Central memory CD8-positive, alpha-beta T cell (primary cell): ENCODE data around the gene HOXB3.

Source experiments
- ATAC-seq: fragments of 150-1000 bp; cut with Tn5 transposase; replicated peaks from 2 replicates; pipeline ENCODE4 v1.10.0; 2022; ENCODE audit warnings: mild to moderate bottlenecking, moderate FRiP score, moderate number of reproducible peaks; ENCODE audit not compliant: poor library complexity, severe bottlenecking; ENCODE audit errors: extremely low read depth
- DNase-seq, 2 donors: peaks; one replicate each; pipeline ENCODE4 v3.0.0; 2021; ENCODE audit warnings: low spot score in 2 of 2
- H3K27ac Mint-ChIP-seq: one replicate; pipeline ENCODE4 v1.8.0; 2022; ENCODE audit warnings: low read depth, mild to moderate bottlenecking, moderate library complexity, mixed read lengths
- H3K27me3 Mint-ChIP-seq: one replicate; pipeline ENCODE4 v1.8.0; 2022; ENCODE audit warnings: mixed read lengths
- H3K36me3 Mint-ChIP-seq: one replicate; pipeline ENCODE4 v1.8.0; 2022; ENCODE audit warnings: mild to moderate bottlenecking, moderate library complexity, mixed read lengths; ENCODE audit not compliant: insufficient read depth
- H3K4me1 Mint-ChIP-seq: one replicate; pipeline ENCODE4 v1.8.0; 2022; ENCODE audit warnings: mixed read lengths
- H3K4me3 Mint-ChIP-seq: one replicate; pipeline ENCODE4 v1.8.0; 2022; ENCODE audit warnings: mild to moderate bottlenecking, moderate library complexity, mixed read lengths
- H3K9me3 Mint-ChIP-seq: one replicate; pipeline ENCODE4 v1.8.0; 2022; ENCODE audit warnings: mixed read lengths

HOXB3 gene

GRCh38 chr17:48596735-48597527, 6.9 kb upstream of the HOXB3 start:
- H3K4me3 Mint-ChIP-seq: peak overlapping the region; percentile 82
- DNase-seq: no peak
- peaks cover 100% of the 10 kb centered on the region for H3K27me3 Mint-ChIP-seq
- H3K4me1 Mint-ChIP-seq: peaks cover 51% of the 10 kb centered on the region
- ATAC-seq: no peak
- peak overlapping the region; percentile 6 for H3K27ac Mint-ChIP-seq
- no peaks in the 10 kb centered on the region for H3K9me3 Mint-ChIP-seq
- peaks cover 19% of the 10 kb centered on the region for H3K36me3 Mint-ChIP-seq

DNA sequence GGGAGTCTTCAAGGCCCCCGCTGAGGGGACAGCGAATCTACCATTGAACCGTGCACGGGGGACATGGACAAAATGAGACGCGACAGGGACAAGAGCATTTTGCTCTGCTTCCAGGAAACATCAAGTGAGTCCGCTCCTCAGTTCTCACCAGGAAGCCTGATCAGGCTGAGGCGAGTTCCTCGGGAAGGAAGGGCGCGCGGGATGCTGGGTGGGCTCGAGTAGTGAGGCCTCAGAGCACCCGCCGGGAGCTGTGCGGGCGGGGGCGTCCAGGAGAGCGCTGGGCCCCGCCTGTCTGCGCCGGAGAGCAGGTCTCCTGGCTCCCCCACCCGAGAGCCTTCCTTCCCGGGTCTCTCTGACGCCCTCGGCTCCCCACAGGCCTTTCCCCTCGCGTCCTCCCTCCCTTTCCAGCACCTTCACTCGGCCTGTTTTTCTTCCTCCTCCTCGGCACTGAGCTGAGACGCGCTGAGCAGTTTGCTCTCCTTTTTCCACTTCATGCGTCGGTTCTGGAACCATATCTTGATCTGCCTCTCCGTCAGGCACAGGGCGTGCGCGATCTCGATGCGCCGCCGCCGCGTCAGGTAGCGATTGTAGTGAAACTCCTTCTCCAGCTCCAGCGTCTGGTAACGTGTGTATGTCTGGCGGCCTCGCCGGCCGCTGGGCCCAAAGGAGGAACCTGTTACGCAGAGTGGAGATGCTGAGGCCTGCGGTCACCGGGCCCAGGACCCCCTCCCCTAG, 6.1 kb upstream of the HOXB3 start:
- H3K4me3 Mint-ChIP-seq: peak overlapping the region; percentile 82
- ATAC-seq (no peak), DNase-seq (no peak)
- H3K9me3 Mint-ChIP-seq: no peaks in the 10 kb centered on the region
- H3K27me3 Mint-ChIP-seq: peaks cover 100% of the 10 kb centered on the region
- H3K27ac Mint-ChIP-seq: peak overlapping the region; percentile 6
- H3K4me1 Mint-ChIP-seq: peaks cover 47% of the 10 kb centered on the region
- peaks cover 19% of the 10 kb centered on the region for H3K36me3 Mint-ChIP-seq

GRCh38 chr17:48595278-48595999, 5.4 kb upstream of the HOXB3 start:
- Mint-ChIP-seq H3K4me3 (no peak overlapping the region), H3K27me3 (peaks cover 95% of the 10 kb centered on the region), H3K9me3 (no peaks in the 10 kb centered on the region), H3K4me1 (peaks cover 47% of the 10 kb centered on the region), H3K27ac (no peak overlapping the region), H3K36me3 (peaks cover 19% of the 10 kb centered on the region)
- DNase-seq (no peak), ATAC-seq (no peak)

DNA sequence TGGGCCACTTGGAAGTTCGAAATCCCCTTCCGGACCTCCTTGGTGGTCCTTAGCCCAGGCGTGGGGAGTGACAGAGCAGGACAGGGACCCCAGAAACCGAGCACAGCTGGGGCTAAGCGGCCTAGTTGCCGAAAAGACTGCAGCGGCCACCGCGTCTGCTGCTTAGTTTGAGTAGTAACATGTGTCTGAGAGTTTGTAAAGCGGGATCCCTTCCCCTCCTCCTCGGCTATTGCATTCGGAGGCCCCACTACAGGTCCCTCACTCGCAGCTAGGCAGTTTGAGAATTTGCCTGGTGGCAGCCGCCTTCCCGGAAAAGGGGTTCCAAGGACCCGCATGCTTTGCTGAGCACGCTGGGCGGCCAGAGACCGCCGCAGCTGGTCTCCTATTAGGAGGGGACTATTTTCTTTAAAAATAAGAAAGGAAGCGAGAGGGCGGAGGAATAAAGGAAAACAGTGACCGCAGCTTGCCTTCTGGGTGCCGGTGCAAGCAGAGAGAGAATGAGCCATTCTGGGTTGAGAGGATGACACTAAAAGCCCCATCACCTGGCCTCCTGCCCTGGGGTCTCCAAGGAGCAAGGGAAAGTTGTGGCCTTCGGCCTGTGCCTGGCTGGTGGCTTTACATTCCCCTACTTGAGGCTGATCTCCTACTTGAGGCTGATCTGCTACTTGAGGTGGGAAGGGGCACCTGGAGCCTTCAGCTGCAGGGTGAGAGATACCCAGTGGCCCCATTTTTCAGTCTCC, 4.7 kb upstream of the HOXB3 start:
- Mint-ChIP-seq H3K27ac (no peak overlapping the region), H3K9me3 (no peaks in the 10 kb centered on the region), H3K4me3 (no peak overlapping the region), H3K4me1 (peaks cover 47% of the 10 kb centered on the region), H3K27me3 (peaks cover 95% of the 10 kb centered on the region), H3K36me3 (peaks cover 20% of the 10 kb centered on the region)
- ATAC-seq: no peak
- DNase-seq: no peak

- H3K4me1 Mint-ChIP-seq: peaks cover 47% of the 10 kb centered on the region
Observed at GRCh38 chr17:48593840-48594537, 3.9 kb upstream of the HOXB3 start.

GRCh38 chr17:48593126-48593829, 3.2 kb upstream of the HOXB3 start, which contains the start of gene HOXB5:
Gene HOXB5, minus strand, starts transcription at chr17:48593779. Its CDS starts 97 bp downstream, at chr17:48593682.
- no peaks in the 10 kb centered on the region for H3K9me3 Mint-ChIP-seq
- no peak for ATAC-seq

More at GRCh38 chr17:48593840-48594537, 3.9 kb upstream of the HOXB3 start:
- H3K27me3 Mint-ChIP-seq: peaks cover 93% of the 10 kb centered on the region
- H3K9me3 Mint-ChIP-seq: no peaks in the 10 kb centered on the region
- peak overlapping the region; percentile 80 for H3K4me3 Mint-ChIP-seq
- DNase-seq (peak; percentile 74 to 81), ATAC-seq (peak; percentile 60)
- no peak overlapping the region for H3K27ac Mint-ChIP-seq
- peaks cover 20% of the 10 kb centered on the region for H3K36me3 Mint-ChIP-seq

DNA sequence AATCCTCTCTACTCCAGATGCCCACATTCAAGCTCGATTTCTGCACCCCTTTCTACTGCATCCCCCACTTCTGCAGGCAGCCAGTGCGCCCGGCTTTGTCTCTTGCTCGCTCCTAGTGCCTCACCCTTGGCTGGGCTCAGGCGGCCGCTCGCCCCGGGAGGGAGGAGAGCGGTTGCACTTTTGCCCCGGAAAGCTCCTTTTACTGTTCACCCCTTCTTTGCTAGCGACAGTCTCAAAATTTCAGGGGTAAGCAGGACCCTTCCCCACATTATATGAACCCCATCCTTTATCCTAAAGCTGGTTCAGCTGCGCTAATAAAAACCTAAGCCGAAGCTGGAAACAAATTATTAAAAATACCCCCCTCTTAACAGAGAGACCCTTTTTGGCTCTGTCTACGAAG, 2.5 kb upstream of the HOXB3 start:
- Mint-ChIP-seq H3K9me3 (no peaks in the 10 kb centered on the region), H3K27ac (no peak overlapping the region), H3K4me1 (peaks cover 33% of the 10 kb centered on the region), H3K36me3 (peaks cover 19% of the 10 kb centered on the region), H3K4me3 (peak overlapping the region; percentile 80), H3K27me3 (peaks cover 91% of the 10 kb centered on the region)
- DNase-seq (no peak), ATAC-seq (no peak)

More at GRCh38 chr17:48593126-48593829, 3.2 kb upstream of the HOXB3 start, which contains the start of gene HOXB5:
- peaks cover 91% of the 10 kb centered on the region for H3K27me3 Mint-ChIP-seq
- H3K4me1 Mint-ChIP-seq: peaks cover 40% of the 10 kb centered on the region
- H3K4me3 Mint-ChIP-seq: peak within 1 kb of the TSS; percentile 80
- H3K36me3 Mint-ChIP-seq: peaks cover 20% of the 10 kb centered on the region
- no peak within 1 kb of the TSS for H3K27ac Mint-ChIP-seq
- DNase-seq: no peak

GRCh38 chr17:48592057-48592514, 2.0 kb upstream of the HOXB3 start:
- Mint-ChIP-seq H3K4me1 (peaks cover 28% of the 10 kb centered on the region), H3K9me3 (no peaks in the 10 kb centered on the region), H3K36me3 (peaks cover 17% of the 10 kb centered on the region), H3K4me3 (peak overlapping the region; percentile 4), H3K27ac (no peak overlapping the region), H3K27me3 (peaks cover 91% of the 10 kb centered on the region)
- DNase-seq (no peak), ATAC-seq (no peak)

GRCh38 chr17:48591255-48592056, 1.4 kb upstream of the HOXB3 start:
- no peak overlapping the region for H3K27ac Mint-ChIP-seq
- H3K4me1 Mint-ChIP-seq: peaks cover 23% of the 10 kb centered on the region
- H3K27me3 Mint-ChIP-seq: peaks cover 91% of the 10 kb centered on the region

GRCh38 chr17:48590607-48591161, 643 bp upstream of the HOXB3 start:
- Mint-ChIP-seq H3K27me3 (peaks cover 91% of the 10 kb centered on the region), H3K36me3 (peaks cover 19% of the 10 kb centered on the region), H3K4me1 (peaks cover 27% of the 10 kb centered on the region), H3K9me3 (no peaks in the 10 kb centered on the region), H3K27ac (no peak overlapping the region), H3K4me3 (no peak overlapping the region)
- no peak for DNase-seq
- ATAC-seq: no peak

More at GRCh38 chr17:48591255-48592056, 1.4 kb upstream of the HOXB3 start:
- Mint-ChIP-seq H3K4me3 (peak overlapping the region; percentile 4), H3K9me3 (no peaks in the 10 kb centered on the region), H3K36me3 (peaks cover 15% of the 10 kb centered on the region)
- DNase-seq (no peak), ATAC-seq (no peak)
